Karpas-422 (cell line): ENCODE measurements around the gene DYNC2I2. TPM values are rescaled to one million over a fixed set of nuclear protein-coding genes. Genes with fewer than 3 reads are reported as not detected.

ENCODE experiments used
- DNase-seq: peaks from one replicate; pipeline ENCODE4 v3.0.0-alpha.2; 2015
- H2AFZ ChIP-seq: fragments of 200-600 bp; sonication (generic); 2 replicates; pipeline ENCODE4 v1.6.1; 2014; ENCODE audit warnings: antibody characterized with exemption, low read length, mixed read lengths
- H3K27ac ChIP-seq: fragments of 200-600 bp; sonication (generic); 2 replicates; pipeline ENCODE4 v1.5.1; 2014; ENCODE audit warnings: mild to moderate bottlenecking, low read length, moderate library complexity
- H3K27me3 ChIP-seq: fragments of 200-600 bp; sonication (generic); 2 replicates; pipeline ENCODE4 v1.6.1; 2014; ENCODE audit warnings: low read length, mixed read lengths
- H3K36me3 ChIP-seq: fragments of 200-600 bp; sonication (generic); 2 replicates; pipeline ENCODE4 v1.6.1; 2014; ENCODE audit warnings: low read length, mixed read lengths; ENCODE audit not compliant: insufficient read depth
- H3K4me1 ChIP-seq: fragments of 200-600 bp; sonication (generic); 2 replicates; pipeline ENCODE4 v1.6.1; 2014; ENCODE audit warnings: mild to moderate bottlenecking, low read length, mixed read lengths
- H3K4me2 ChIP-seq: fragments of 200-600 bp; sonication (generic); 2 replicates; pipeline ENCODE4 v1.6.1; 2014; ENCODE audit warnings: low read length, low read depth, mild to moderate bottlenecking; ENCODE audit not compliant: poor library complexity, severe bottlenecking
- H3K4me3 ChIP-seq: fragments of 200-600 bp; sonication (generic); 2 replicates; pipeline ENCODE4 v1.5.1; 2014; ENCODE audit warnings: mild to moderate bottlenecking, antibody characterized with exemption, low read length, mixed read lengths
- H3K79me2 ChIP-seq: fragments of 200-600 bp; sonication (generic); 2 replicates; pipeline ENCODE4 v1.6.1; 2014; ENCODE audit warnings: mild to moderate bottlenecking, low read length, mixed read lengths
- H3K9ac ChIP-seq: fragments of 200-600 bp; sonication (generic); 2 replicates; pipeline ENCODE4 v1.6.0; 2014; ENCODE audit warnings: low read length
- H3K9me2 ChIP-seq: fragments of 200-600 bp; sonication (generic), shearing (Covaris generic); replicated peaks from 2 replicates; pipeline ENCODE4 v1.6.0; 2014; ENCODE audit warnings: mild to moderate bottlenecking, low read length, moderate library complexity; ENCODE audit not compliant: insufficient read depth
- H3K9me3 ChIP-seq: fragments of 300-700, 200-600 bp; sonication (generic); 2 replicates; pipeline ENCODE4 v1.6.1; 2014; ENCODE audit warnings: low read length, mixed read lengths
- H4K20me1 ChIP-seq: fragments of 200-600 bp; sonication (generic); 2 replicates; pipeline ENCODE4 v1.6.1; 2014; ENCODE audit warnings: mild to moderate bottlenecking, antibody characterized with exemption, low read length, low read depth; ENCODE audit not compliant: insufficient read depth
- total RNA-seq: library from RNA; depleted of rRNA; stranded (reverse); fragments of >200 nt; shearing (Covaris generic); gene quantifications from 2 replicates; pipeline ENCODE4 v1.2.3, GENCODE V29; 2014; ENCODE audit warnings: low replicate concordance

DYNC2I2 gene
- total RNA-seq, 1 experiment from 2014 or later: 38.9 TPM

GRCh38 chr9:128689293-128689774 is 32.7 kb upstream of the DYNC2I2 start:
- no peaks in the 10 kb centered on the region for H3K9me2 ChIP-seq
- H3K27me3 ChIP-seq: no peaks in the 10 kb centered on the region
- no peak overlapping the region for H2AFZ ChIP-seq
- H3K9me3 ChIP-seq: no peaks in the 10 kb centered on the region
- H3K36me3 ChIP-seq: peaks cover 47% of the 10 kb centered on the region
- H3K9ac ChIP-seq: peak overlapping the region; percentile 85
- DNase-seq: no peak
- peaks cover 55% of the 10 kb centered on the region for H3K4me1 ChIP-seq
- H3K4me2 ChIP-seq: peak overlapping the region; percentile 49
- H4K20me1 ChIP-seq: peaks cover 41% of the 10 kb centered on the region
- peaks cover 67% of the 10 kb centered on the region for H3K79me2 ChIP-seq
- H3K27ac ChIP-seq: peak overlapping the region; percentile 64
- H3K4me3 ChIP-seq: peak overlapping the region; percentile 70

- H3K4me3 ChIP-seq: peak within 1 kb of the TSS; percentile 93
- H3K27ac ChIP-seq: peak within 1 kb of the TSS; percentile 72
- DNase-seq: peak; percentile 98
- H3K9ac ChIP-seq: peak within 1 kb of the TSS; percentile 86
- peaks cover 73% of the 10 kb centered on the region for H3K79me2 ChIP-seq
- H2AFZ ChIP-seq: peak within 1 kb of the TSS; percentile 19; the same call in 1 of the 2 replicates
- no peaks in the 10 kb centered on the region for H3K27me3 ChIP-seq
- H3K9me2 ChIP-seq: no peaks in the 10 kb centered on the region
- H3K9me3 ChIP-seq: no peaks in the 10 kb centered on the region
- H4K20me1 ChIP-seq: peaks cover 38% of the 10 kb centered on the region
- H3K4me1 ChIP-seq: peaks cover 55% of the 10 kb centered on the region
- H3K4me2 ChIP-seq: peak within 1 kb of the TSS; percentile 94
- peaks cover 40% of the 10 kb centered on the region for H3K36me3 ChIP-seq
Observed at GRCh38 chr9:128688501-128689292, 32.0 kb upstream of the DYNC2I2 start, which contains the start of gene SET. Gene SET (plus strand): TSS chr9:128689222. CDS start chr9:128689583, 361 bp downstream.

GRCh38 chr9:128687453-128687852 is 30.8 kb upstream of the DYNC2I2 start:
- H3K27ac ChIP-seq: no peak overlapping the region; the same call in 1 of the 2 replicates

GRCh38 chr9:128685636-128686489 is 29.2 kb upstream of the DYNC2I2 start:
- Histone ChIP-seq H3K27ac (peak overlapping the region; percentile 95), H3K9me3 (no peaks in the 10 kb centered on the region), H3K4me3 (peak overlapping the region; percentile 82), H3K9ac (peak overlapping the region; percentile 97), H2AFZ (no peak overlapping the region), H3K36me3 (peaks cover 14% of the 10 kb centered on the region), H3K79me2 (peaks cover 83% of the 10 kb centered on the region), H3K27me3 (no peaks in the 10 kb centered on the region), H3K4me2 (peak overlapping the region; percentile 94), H3K4me1 (peaks cover 61% of the 10 kb centered on the region), H4K20me1 (peaks cover 14% of the 10 kb centered on the region), H3K9me2 (no peaks in the 10 kb centered on the region)
- DNase-seq: no peak

More at GRCh38 chr9:128687453-128687852, 30.8 kb upstream of the DYNC2I2 start:
- Histone ChIP-seq H3K9ac (no peak overlapping the region), H3K36me3 (peaks cover 29% of the 10 kb centered on the region), H3K4me2 (peak overlapping the region; percentile 94), H2AFZ (no peak overlapping the region), H3K4me3 (peak overlapping the region; percentile 81; the same call in 1 of the 2 replicates), H3K4me1 (peaks cover 65% of the 10 kb centered on the region), H3K79me2 (peaks cover 83% of the 10 kb centered on the region), H4K20me1 (peaks cover 30% of the 10 kb centered on the region), H3K9me3 (no peaks in the 10 kb centered on the region), H3K27me3 (no peaks in the 10 kb centered on the region), H3K9me2 (no peaks in the 10 kb centered on the region)
- no peak for DNase-seq

GRCh38 chr9:128684325-128685199 is 27.9 kb upstream of the DYNC2I2 start:
- Histone ChIP-seq H3K9ac (peak overlapping the region; percentile 97), H4K20me1 (peaks cover 6% of the 10 kb centered on the region; the same call in 1 of the 2 replicates), H2AFZ (peak overlapping the region; percentile 46; the same call in 1 of the 2 replicates), H3K36me3 (peaks cover 6% of the 10 kb centered on the region; the same call in 1 of the 2 replicates), H3K9me2 (no peaks in the 10 kb centered on the region), H3K9me3 (no peaks in the 10 kb centered on the region), H3K4me2 (peak overlapping the region; percentile 94), H3K27ac (peak overlapping the region; percentile 95), H3K4me3 (peak overlapping the region; percentile 82), H3K79me2 (peaks cover 78% of the 10 kb centered on the region), H3K27me3 (no peaks in the 10 kb centered on the region), H3K4me1 (peaks cover 55% of the 10 kb centered on the region)
- DNase-seq: peak; percentile 94

- Histone ChIP-seq H3K79me2 (peaks cover 78% of the 10 kb centered on the region), H3K4me1 (peaks cover 55% of the 10 kb centered on the region)
Observed at GRCh38 chr9:128684065-128684324, 27.3 kb upstream of the DYNC2I2 start.

GRCh38 chr9:128683340-128684064 is 26.9 kb upstream of the DYNC2I2 start:
- H3K36me3 ChIP-seq: peaks cover 6% of the 10 kb centered on the region
- H3K27ac ChIP-seq: peak overlapping the region; percentile 95
- no peaks in the 10 kb centered on the region for H3K9me3 ChIP-seq
- peak overlapping the region; percentile 97 for H3K9ac ChIP-seq
- H3K4me1 ChIP-seq: peaks cover 53% of the 10 kb centered on the region
- H3K79me2 ChIP-seq: peaks cover 76% of the 10 kb centered on the region
- H4K20me1 ChIP-seq: peaks cover 6% of the 10 kb centered on the region; the same call in 1 of the 2 replicates
- H3K27me3 ChIP-seq: no peaks in the 10 kb centered on the region
- H2AFZ ChIP-seq: no peak overlapping the region
- H3K4me2 ChIP-seq: peak overlapping the region; percentile 94
- no peaks in the 10 kb centered on the region for H3K9me2 ChIP-seq
- peak overlapping the region; percentile 82 for H3K4me3 ChIP-seq
- peak; percentile 93 for DNase-seq

More at GRCh38 chr9:128684065-128684324, 27.3 kb upstream of the DYNC2I2 start:
- H3K36me3 ChIP-seq: peaks cover 6% of the 10 kb centered on the region
- no peaks in the 10 kb centered on the region for H3K9me3 ChIP-seq
- no peaks in the 10 kb centered on the region for H3K9me2 ChIP-seq
- peaks cover 6% of the 10 kb centered on the region; the same call in 1 of the 2 replicates for H4K20me1 ChIP-seq
- H3K9ac ChIP-seq: peak overlapping the region; percentile 97
- no peak overlapping the region for H2AFZ ChIP-seq
- H3K27me3 ChIP-seq: no peaks in the 10 kb centered on the region
- no peak for DNase-seq
- peak overlapping the region; percentile 94 for H3K4me2 ChIP-seq
- peak overlapping the region; percentile 95 for H3K27ac ChIP-seq
- peak overlapping the region; percentile 82 for H3K4me3 ChIP-seq
